Measurements from ENCODE around the gene COL4A1.

The COL4A1 gene

DNA sequence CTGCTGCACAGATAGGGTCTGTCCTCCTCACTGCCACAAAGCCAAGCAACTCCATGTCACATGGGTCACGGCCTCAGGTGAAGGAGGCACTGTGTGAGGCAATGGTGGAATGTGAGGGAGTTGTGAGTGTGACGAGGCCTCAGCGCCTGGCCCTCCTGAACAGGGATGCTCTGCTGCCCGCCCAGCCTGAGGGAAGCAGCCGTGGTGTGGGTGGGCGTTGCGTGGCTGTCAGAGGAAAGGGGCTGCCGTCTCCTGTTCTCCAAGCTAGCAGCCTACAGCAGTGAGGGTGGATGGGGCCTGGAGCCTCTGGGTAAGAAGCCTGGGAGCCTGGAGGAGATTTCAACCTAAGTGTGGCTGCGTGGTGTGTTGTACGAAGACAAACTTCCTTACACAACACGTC is 125.0 kb downstream of the COL4A1 start:
- DNase-seq = no peak

- DNase-seq = no peak
Measured at GRCh38 chr13:110179857-110180147, 127.2 kb downstream of the COL4A1 start.

DNA sequence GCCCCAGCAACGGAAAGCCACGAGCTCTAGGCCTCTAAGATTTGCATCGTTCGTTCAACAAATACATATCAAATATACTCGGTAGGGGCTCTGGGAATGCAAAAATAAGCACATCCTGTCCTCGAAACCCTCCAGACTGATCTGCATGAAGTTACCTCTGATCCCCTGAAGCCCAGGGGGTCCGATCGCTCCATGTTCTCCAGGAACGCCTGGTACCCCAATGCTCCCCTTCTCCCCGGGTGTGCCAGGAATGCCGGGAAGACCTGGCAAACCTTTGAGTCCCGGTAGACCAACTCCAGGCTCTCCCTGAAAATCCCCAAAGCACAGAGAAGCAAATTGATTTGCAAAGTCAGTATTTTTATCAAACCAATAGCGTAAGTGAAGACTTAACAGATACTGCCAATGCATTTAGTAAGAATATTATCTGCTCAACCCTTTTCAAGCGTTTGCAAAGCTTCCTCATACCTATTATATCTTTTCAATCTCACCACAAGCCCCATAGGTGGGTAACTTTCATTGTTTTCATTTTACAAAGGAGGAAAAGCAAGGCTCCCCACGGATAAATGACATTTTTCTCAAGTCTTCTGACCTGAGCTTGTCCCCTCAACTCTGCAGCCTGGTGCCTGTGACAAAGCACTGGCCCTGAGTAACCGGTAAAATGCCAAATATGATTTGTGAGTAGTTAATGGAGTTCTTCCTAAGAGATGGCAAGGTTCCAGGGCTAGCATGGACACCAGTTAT is 127.7 kb downstream of the COL4A1 start:
- no peak for DNase-seq

- no peak for DNase-seq
Measured at GRCh38 chr13:110177790-110178189, 129.2 kb downstream of the COL4A1 start.

- no peak for DNase-seq
Measured at GRCh38 chr13:110176431-110176830, 130.5 kb downstream of the COL4A1 start.

DNA sequence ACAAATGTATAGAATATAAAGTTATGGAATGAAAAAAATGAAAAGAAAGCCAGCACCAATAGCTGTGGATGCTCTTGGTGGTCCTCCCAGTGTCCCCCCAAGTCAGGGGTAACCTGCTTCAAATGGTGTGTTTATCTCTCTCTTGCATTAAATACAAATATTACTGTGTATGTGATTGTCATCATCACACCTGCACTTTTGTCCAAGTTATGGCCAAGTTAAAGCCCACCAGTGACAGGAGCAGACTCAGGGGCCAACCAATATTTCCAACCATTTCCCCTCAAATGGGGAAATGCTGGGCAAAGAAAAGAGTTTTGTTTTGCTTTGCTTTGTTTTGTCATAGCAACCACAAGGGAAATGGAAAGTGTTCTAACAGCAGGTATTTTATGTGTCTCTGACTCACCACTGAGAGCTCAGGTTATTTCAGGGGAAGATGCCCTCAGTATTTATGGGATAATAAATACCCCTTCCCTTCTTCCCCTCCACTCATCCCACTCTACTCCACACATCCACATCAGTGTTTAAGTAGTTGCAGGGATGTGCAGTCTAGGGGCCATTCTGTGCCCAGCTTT is 133.6 kb downstream of the COL4A1 start:
- no peak for DNase-seq

GRCh38 chr13:110170882-110171281 is 136.1 kb downstream of the COL4A1 start:
- no peak for DNase-seq

DNA sequence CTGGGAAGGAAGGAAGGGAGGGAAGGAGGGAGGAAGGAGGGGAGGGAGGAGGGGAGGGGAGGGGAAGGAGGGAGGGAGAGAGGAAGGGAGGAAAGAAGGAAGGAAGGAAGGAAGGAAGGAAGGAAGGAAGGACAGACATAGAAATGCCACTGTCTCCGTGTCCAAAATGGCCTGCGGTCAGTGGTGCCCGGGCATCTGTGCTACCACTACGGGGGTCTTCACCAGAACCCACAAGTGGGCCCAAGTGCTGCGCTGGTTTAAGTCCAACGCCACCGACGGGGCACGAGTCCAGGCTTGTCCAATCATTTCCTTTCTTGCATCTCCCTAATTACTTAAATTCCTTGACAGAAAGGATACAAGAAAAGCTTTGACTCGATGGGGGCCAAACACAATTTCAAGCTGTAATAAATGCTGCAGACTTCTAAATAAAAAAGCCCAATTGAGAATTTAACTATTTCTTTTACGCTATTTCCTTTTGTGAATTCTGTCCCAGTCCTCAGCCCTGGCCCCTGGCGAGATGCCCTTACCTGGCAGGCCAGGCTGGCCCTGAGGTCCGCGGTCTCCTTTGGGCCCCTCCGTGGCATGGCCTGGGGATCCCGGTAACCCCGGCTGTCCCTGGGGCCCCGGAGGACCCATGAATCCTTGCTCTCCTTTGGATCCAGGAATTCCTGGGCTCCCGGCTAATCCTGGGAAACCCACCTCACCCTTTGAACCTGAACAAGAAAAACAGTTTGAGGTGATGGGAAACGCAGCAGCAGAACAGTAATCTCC is 136.8 kb downstream of the COL4A1 start:
- DNase-seq = no peak

- no peak for DNase-seq
Measured at GRCh38 chr13:110168999-110169933, 137.7 kb downstream of the COL4A1 start.

GRCh38 chr13:110166598-110166997 is 140.4 kb downstream of the COL4A1 start:
- DNase-seq = no peak

- DNase-seq = no peak
Measured at GRCh38 chr13:110164706-110165105, 142.3 kb downstream of the COL4A1 start.

GRCh38 chr13:110162866-110163658 is 143.9 kb downstream of the COL4A1 start:
- no peak for DNase-seq

GRCh38 chr13:110162053-110162452 is 144.9 kb downstream of the COL4A1 start:
- no peak for DNase-seq

DNA sequence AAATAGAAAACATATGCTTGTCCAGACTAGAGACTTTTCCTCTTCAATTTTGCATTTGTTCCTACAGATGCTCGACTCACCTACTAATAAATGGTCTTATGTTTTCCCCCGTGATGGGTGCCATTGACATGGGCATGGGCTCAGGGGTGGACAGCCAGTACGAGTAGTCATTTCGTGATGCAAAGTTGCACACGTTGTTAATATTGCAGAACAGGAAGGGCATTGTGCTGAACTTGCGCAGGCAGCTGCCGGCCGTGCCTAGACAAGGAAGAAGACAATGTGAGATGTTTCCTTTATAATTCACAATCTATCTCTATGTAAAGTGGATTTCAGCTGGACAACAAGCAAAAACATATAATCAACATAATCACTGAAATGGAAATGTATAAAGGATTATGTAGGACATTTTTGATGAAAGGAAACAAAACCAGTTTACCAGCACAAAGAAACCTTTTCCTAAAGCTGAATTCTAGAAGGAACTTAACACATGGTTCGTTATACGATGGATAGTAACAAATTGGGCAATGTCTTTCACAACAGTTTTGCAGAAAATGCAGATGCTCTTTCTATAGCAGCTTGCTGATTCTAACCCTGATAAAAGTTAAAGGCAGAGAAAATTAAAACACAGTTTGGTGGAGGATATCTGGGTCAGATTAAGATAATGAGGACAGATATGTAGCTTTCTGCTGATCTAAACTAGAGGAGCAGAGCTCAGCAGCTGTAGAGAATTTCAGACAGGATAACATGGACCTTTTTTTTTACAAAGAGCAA is 145.7 kb downstream of the COL4A1 start:
- no peak for DNase-seq

GRCh38 chr13:110158226-110158625 is 148.7 kb downstream of the COL4A1 start:
- DNase-seq = no peak

GRCh38 chr13:110157718-110158117 is 149.2 kb downstream of the COL4A1 start:
- no peak for DNase-seq

DNA sequence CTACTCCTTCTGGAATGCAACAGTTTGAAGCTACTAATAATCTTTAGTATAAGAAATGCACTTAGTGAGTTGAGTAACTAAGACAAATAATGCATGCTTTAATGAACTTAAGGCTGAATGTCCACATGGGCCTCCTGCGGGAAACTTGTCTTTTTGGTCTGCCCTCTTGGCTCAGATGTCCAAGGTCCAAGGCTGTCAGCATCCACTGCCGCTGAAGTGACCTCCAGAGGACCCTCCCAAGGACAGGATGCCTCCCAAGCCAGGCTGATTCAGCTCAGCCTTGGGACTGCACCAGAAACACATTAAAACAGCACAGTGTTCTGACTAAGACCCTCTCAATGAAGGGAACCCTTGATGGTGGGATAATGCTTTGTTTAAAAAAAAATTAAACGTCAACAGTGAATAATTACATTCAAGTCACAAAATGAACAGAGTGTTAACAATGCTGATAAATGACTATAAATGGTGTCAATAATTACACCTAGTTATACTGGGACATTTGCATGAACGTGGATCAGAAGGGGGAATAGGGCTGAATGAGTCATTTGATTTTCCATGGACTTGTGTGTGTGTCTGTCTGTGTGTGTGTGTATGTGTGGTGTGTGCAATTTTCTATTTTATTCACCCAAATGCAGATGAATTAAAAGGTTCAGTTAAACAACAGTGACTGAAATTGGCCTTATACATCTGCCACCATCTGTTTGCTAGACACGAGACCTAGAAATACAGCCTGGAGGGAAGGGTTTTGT is 150.5 kb downstream of the COL4A1 start:
- no peak for DNase-seq

GRCh38 chr13:110155072-110155471 is 151.9 kb downstream of the COL4A1 start:
- no peak for DNase-seq

- DNase-seq = no peak
Measured at GRCh38 chr13:110154410-110154933, 152.5 kb downstream of the COL4A1 start.

DNA sequence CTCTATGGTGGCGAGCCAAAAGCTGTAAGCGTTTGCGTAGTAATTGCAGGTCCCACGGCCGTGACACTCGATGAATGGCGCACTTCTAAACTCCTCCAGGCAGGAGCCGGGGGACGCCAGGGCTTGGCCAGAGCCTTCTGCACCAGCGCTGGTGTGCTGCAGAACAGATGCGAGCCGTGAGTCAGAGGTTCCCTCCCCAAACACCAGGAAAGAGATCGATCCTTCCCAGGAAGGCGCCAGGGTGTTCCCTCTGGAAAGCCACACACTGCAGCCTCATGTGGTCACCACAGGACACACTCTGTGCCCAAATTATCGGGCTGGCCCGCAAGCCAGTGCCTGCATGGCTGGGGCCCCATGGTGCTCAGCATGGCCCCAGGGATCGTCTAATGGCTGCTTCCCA is 154.6 kb downstream of the COL4A1 start:
- no peak for DNase-seq

- no peak for DNase-seq
Measured at GRCh38 chr13:110151462-110151861, 155.5 kb downstream of the COL4A1 start.

All from NCI-H2171 treated with DMSO at 0.1 percent for 48 hours (cell line).